Peyer's patch (tissue), 4 donors: ENCODE results near the gene ZNF740.

ENCODE experiments used
- CTCF ChIP-seq, 6 experiments: fragments of 450-650 bp in 4 of 6; fragments of 200-600 bp in 2 of 6; sonication (generic) in 1 of 6; IDR thresholded peaks; one replicate each; pipeline ENCODE4 v1.5.1; 2017 to 2019; ENCODE audit warnings: antibody characterized with exemption in 6 of 6, mild to moderate bottlenecking in 3 of 6, moderate library complexity in 1 of 6
- POLR2A ChIP-seq, 2 donors: fragments of 450-650 bp; IDR thresholded peaks; one replicate each; pipeline ENCODE4 v1.5.1; 2017; ENCODE audit warnings: antibody characterized with exemption in 2 of 2, mild to moderate bottlenecking in 2 of 2, moderate library complexity in 2 of 2

DNA sequence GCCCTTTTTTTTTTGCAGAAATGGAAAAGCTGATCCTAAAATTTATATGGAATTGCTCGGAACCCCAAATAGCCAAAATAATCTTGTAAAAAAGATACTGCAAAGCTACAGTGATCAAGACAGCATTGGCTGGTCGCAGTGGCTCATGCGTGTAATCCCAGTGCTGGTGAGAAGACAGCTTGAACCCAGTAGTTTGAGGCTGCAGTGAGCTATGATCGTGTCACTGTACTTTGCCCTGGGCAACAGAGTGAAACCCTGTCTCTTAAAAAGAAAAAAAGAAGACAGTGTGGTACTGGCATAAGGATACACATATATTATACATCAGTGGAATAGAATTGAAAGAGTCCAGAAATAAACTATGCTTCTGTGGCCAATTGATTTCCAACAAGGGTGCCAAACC lies 21.1 kb downstream of the ZNF740 start:
- TF ChIP-seq CTCF (IDR thresholded peaks at IDR 0.05), result no peak
- TF ChIP-seq POLR2A (IDR thresholded peaks at IDR 0.05), result no peak
